Cardiac fibroblast (primary cell): ENCODE results near the gene ZMAT2.

Source experiments
- DNase-seq, 2 donors: peaks; one replicate each; pipeline versions ENCODE4 v3.0.0 to v3.0.0-alpha.2; 2010; ENCODE audit warnings: low read depth in 2 of 2
- H3K4me3 ChIP-seq, 2 donors: replicated peaks in 1 of 2; 1 replicate in 1 of 2; 2 replicates in 1 of 2; pipeline ENCODE4 v1.5.1; 2011; ENCODE audit warnings: low read depth in 2 of 2, low read length in 2 of 2, mild to moderate bottlenecking in 2 of 2, moderate library complexity in 1 of 2
- CTCF ChIP-seq: IDR thresholded peaks from one replicate; pipeline ENCODE4 v1.5.1; 2011; ENCODE audit warnings: low read depth, mild to moderate bottlenecking, low read length, inconsistent platforms

The ZMAT2 gene

GRCh38 chr5:140672455-140673186 lies 27.6 kb upstream of the ZMAT2 start:
- H3K4me3 ChIP-seq, result no peak overlapping the region
- peak; percentile 18 to 21 for DNase-seq
- TF ChIP-seq CTCF, result no peak

- no peak for DNase-seq
- no peak within 1 kb of the TSS for H3K4me3 ChIP-seq
These were observed 26.9 kb upstream of the ZMAT2 start, which contains the start of gene DND1 for GRCh38 chr5:140673187-140673976. Gene DND1, minus strand, starts transcription at chr5:140673576. Its CDS starts 34 bp downstream, at chr5:140673542.

GRCh38 chr5:140674211-140674610 lies 26.0 kb upstream of the ZMAT2 start:
- H3K4me3 ChIP-seq, result no peak overlapping the region
- no peak for DNase-seq
- no peak for TF ChIP-seq CTCF

More at GRCh38 chr5:140673187-140673976, 26.9 kb upstream of the ZMAT2 start, which contains the start of gene DND1:
- TF ChIP-seq CTCF, result no peak

- no peak for TF ChIP-seq CTCF
- no peak overlapping the region for H3K4me3 ChIP-seq
- no peak for DNase-seq
These were observed 25.6 kb upstream of the ZMAT2 start for GRCh38 chr5:140674629-140675028.

GRCh38 chr5:140677947-140678346 lies 22.3 kb upstream of the ZMAT2 start:
- DNase-seq, result no peak
- TF ChIP-seq CTCF, result no peak
- H3K4me3 ChIP-seq, result no peak overlapping the region

- TF ChIP-seq CTCF, result no peak
- DNase-seq, result no peak
- no peak overlapping the region for H3K4me3 ChIP-seq
These were observed 21.3 kb upstream of the ZMAT2 start for GRCh38 chr5:140678993-140679392.
